HG03460 (cell line): ENCODE data around the gene ATP6V1F.
"Not testable (repeated sequence)": the region's sequence is repeated elsewhere in the genome, so short reads cannot be mapped to it uniquely, and the experiment has no call there.

Source experiments
- ATAC-seq: cut with Tn5 transposase; IDR thresholded peaks from one replicate; pipeline ENCODE4 v1.9.1; 2021; ENCODE audit not compliant: unreplicated experiment

Gene ATP6V1F

GRCh38 chr7:128895320-128895719 lies 32.7 kb downstream of the ATP6V1F start:
- no peak for ATAC-seq

GRCh38 chr7:128899392-128899791 lies 36.7 kb downstream of the ATP6V1F start:
- ATAC-seq: no peak

GRCh38 chr7:128900237-128900636 lies 37.6 kb downstream of the ATP6V1F start:
- no peak for ATAC-seq

- ATAC-seq: no peak
These were observed 40.3 kb downstream of the ATP6V1F start for GRCh38 chr7:128902761-128903585.

GRCh38 chr7:128903621-128904361 lies 41.1 kb downstream of the ATP6V1F start:
- ATAC-seq: no peak

GRCh38 chr7:128904381-128905197 lies 41.9 kb downstream of the ATP6V1F start:
- ATAC-seq: peak; percentile 62

- no peak for ATAC-seq
These were observed 43.5 kb downstream of the ATP6V1F start for GRCh38 chr7:128906001-128906765.

GRCh38 chr7:128906766-128907559 lies 44.3 kb downstream of the ATP6V1F start:
- no peak for ATAC-seq

- ATAC-seq: no peak
These were observed 46.3 kb downstream of the ATP6V1F start for GRCh38 chr7:128908750-128909624.

- no peak for ATAC-seq
These were observed 47.2 kb downstream of the ATP6V1F start for GRCh38 chr7:128909625-128910568.

GRCh38 chr7:128910569-128910945 lies 47.9 kb downstream of the ATP6V1F start, which contains the start of gene KCP:
TSS of gene KCP (minus strand) at chr7:128910709. CDS start at chr7:128910676, 33 bp downstream.
- no peak for ATAC-seq

- no peak for ATAC-seq
These were observed 48.9 kb downstream of the ATP6V1F start for GRCh38 chr7:128911423-128912031.

- no peak for ATAC-seq
These were observed 49.6 kb downstream of the ATP6V1F start for GRCh38 chr7:128912281-128912680.

- not testable (repeated sequence) for ATAC-seq
These were observed 50.2 kb downstream of the ATP6V1F start for GRCh38 chr7:128912709-128913495.

- ATAC-seq: no peak
These were observed 51.4 kb downstream of the ATP6V1F start for GRCh38 chr7:128913870-128914565.
